Activated CD4-positive, alpha-beta T cell treated with anti-CD3 and anti-CD28 coated beads for 24 hours (primary cell): Measurements from ENCODE around the gene GLIS2.

Source experiments
- DNase-seq, 2 donors: peaks; one replicate each; pipeline ENCODE4 v3.0.0-alpha.2; 2020; ENCODE audit warnings: low read depth in 2 of 2

GLIS2 gene

GRCh38 chr16:4315186-4316107, at the start of gene GLIS2:
GLIS2 (plus strand) TSS chr16:4316067; CDS start chr16:4332281, 16,214 bp downstream.
- no peak for DNase-seq

DNA sequence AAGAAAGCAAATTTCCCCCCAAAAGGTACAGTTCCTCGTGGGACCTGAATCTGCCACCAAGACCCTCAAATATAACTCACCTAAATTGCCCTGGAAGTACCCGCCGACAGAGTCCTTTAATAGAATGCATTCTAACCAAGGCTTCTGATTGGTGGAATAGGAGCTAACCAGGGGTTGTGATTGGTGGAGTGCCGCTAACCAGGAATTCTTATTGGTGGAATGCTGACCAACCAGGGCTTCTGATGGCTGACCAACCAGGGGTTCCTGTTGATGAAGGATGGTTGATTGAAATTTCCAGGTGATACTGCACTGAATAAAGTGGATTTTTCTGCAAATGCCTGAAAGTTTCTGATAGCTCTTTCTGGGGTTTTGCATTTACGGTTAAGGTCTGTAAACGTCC, 49.5 kb upstream of the GLIS2 start:
- DNase-seq, result no peak

- DNase-seq, result no peak
These were observed 45.8 kb upstream of the GLIS2 start for GRCh38 chr16:4270091-4270490.

- DNase-seq, result no peak
These were observed 45.3 kb upstream of the GLIS2 start for GRCh38 chr16:4270595-4270994.

DNA sequence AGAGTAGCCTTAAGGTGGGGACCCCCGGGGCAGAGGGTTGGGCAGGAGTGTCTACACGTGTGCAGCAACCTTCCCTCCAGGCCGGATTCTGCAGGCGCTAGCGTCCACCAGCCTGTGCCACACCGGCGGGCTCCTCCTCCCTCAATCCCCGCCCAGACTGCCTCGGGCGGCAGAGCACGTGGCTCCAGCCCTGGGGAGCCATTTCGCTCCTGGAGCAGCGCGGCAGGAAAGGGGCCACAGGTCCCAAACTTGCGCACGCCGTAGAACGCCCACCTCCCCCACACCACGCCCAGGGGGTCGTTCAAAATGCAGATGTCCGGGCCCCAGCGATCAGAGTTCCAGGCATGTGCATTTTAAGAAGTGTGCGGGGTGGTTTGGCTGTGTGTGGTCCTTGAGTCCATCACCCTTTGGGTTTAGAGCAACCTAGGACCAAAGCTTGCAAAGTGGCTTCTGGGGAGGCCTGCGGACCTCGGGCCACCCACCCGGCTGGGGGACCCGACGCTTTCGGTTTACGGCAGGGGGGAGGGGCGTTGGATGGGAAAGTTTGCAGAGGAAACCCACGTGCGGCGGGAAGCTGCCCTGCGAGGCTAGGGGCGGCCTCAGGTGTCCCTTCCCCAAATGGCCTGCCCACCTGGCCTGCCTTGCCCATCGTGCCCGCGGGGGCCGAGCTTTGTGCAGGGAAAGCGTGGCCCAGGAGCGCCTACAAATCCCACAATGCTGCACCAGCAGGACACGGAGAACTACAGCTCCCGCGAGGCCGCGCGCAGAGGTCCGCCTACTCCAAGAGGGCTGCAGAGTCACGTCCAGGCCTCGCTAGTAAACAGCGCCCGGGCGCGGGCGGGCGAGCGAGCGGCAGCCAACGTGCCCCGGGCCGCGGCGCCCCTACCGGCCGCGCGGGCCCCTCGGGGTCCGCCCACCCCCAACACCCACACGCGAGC, 44.4 kb upstream of the GLIS2 start:
- peak; percentile 78 to 81 for DNase-seq

- DNase-seq, result no peak
These were observed 43.5 kb upstream of the GLIS2 start for GRCh38 chr16:4272114-4272956.

DNA sequence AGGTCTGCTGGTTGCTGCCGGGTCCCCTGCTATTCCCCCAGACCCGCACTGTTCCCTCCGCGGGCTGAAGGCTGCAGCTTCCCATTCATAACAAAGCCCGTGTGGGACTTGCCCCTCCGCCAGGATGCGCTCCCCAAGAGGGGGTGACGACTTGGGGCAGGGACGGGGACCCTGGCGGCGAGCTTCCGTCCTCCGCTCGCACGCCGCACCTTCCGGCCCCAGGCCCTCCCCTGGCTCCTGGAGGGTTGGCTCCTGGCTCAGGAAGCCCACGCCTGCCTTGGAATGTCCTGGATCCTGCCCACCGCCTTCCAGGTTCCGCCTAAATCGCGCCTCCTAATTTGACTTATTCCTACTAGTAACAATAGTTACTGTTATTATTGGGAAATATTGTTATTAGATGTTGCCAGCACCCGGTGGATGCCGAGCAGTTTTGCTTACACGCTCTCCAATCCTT, 42.0 kb upstream of the GLIS2 start:
- peak; percentile 33 to 41 for DNase-seq

GRCh38 chr16:4275861-4276260, 40.0 kb upstream of the GLIS2 start:
- DNase-seq, result no peak

DNA sequence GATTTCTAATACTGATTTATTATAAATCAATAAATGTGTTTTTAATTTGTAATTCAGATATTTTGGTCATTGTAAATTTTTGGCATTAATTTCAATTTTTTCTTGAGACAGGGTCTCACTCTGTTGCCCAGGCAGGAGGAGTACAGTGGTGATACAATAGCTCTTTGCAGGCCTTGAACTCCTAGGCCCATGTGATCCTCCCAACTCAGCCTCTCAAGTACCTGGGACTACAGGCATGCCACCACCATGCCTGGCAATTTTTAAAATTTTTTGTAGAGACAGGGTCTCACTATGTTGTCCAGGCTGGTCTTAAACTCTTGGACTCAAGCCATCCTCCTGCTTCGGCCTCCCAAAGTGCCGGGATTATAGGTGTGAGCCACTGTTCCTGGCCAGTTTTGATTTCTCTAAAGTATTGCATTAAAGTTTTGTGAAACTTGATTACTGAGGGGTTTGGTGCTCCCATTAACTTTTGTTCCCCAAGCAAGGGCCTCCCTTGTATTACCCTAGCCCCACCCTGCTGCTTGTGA, 37.8 kb upstream of the GLIS2 start:
- no peak for DNase-seq

- no peak for DNase-seq
These were observed 35.2 kb upstream of the GLIS2 start for GRCh38 chr16:4280625-4281024.

- no peak for DNase-seq
These were observed 32.4 kb upstream of the GLIS2 start for GRCh38 chr16:4283441-4283840.

DNA sequence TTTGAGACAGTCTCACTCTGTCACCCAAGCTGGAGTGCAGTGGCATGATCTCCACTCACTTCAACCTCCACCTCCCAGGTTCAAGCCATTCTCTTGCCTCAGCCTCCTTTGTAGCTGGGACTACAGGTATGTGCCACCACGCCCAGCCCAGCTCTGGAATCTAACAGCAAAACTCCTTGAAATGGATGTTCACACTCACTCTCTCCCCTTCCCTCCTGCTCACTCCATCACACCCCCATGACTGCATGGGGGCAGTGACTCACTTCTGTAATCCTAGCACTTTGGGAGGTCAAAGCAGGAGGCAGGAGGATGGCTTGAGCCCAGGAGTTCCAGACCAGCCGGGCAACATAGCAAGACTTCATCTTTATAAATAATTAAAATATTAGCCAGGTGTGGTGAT, 31.9 kb upstream of the GLIS2 start:
- DNase-seq, result no peak

- no peak for DNase-seq
These were observed 30.7 kb upstream of the GLIS2 start for GRCh38 chr16:4285167-4285566.

DNA sequence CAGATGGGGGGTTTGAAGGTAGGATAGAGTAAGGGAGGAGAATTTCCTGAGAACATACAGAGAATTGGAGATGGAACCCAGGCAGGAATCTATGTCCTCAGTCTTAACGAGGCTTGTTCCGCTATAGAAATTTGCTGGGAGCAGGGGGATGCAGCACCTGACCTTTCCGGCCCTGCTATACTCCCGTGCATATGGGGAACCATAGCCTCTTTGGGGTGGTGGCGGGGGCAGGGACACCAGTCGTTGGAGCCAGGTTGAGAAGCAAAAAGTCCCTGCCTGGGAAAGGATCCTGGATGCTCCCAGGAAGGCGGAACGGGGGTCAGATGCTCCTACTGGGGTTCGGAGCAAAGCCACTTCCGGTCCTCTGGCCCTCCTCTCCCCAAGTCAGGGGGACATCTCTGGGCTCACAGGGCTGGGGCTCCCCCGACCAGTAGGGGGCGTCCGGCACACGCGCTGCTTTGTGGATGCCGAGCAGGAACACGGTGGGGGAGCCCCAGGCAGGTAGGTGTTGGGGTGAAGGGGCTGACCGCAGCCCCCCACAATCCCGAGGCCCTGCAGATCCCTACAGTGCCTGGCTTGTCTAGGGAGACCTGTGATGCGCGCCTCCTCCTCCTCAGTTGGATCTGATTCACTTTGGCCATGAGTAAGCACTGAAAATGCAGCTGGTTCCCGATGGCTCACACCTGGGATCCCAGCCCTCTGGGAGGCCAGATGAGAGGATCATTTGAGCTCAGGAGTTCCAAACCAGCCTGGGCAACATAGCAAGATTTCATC, 27.5 kb upstream of the GLIS2 start:
- peak; percentile 61 to 79 for DNase-seq

DNA sequence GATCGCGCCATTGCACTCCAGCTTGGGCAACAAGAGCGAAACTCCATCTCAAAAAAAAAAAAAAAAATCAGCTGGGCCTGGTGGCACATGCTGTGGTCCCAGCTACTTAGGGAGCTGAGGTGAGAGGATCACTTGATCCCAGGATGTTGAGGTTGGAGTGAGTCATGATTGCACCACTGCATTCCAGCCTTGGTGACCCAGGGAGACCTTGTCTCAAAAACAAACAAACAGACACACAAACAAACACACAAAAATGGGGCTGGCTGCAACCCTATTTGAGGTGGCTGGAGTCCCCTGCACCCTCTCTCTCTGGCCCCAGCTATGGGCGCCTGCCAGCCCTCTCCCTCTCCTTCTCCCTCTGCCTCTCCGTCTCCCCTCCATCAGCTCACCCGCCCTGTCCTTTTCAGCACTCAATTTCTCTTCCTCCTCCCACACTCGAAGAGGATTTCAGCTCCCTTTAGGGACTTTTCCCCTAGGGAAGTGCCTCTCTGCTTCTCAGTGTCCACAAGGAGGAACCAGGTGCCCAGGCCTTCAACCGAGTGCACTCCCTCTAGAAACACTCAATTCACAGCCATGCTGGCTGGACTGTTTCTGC, 25.5 kb upstream of the GLIS2 start:
- no peak for DNase-seq

DNA sequence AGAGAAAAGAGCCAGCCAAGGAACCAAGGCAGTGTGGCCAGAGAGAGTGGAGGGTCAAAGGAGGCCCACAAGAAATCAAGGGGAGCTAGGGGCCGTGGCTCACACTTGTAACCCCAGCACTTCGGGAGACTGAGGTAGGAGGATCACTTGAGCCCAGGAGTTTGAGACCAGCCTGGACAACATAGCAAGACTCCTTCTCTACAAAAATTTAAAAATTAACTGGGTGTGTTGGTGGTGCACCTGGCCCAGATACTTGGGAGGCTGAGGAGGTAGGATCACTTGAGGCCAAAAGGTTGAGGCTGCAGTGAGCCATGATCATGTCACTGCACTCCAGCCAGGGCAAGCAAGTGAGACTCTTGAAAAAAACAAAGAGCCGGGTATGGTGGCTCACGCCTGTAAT, 24.2 kb upstream of the GLIS2 start:
- DNase-seq, result no peak

GRCh38 chr16:4293181-4293716, 22.6 kb upstream of the GLIS2 start:
- no peak for DNase-seq

DNA sequence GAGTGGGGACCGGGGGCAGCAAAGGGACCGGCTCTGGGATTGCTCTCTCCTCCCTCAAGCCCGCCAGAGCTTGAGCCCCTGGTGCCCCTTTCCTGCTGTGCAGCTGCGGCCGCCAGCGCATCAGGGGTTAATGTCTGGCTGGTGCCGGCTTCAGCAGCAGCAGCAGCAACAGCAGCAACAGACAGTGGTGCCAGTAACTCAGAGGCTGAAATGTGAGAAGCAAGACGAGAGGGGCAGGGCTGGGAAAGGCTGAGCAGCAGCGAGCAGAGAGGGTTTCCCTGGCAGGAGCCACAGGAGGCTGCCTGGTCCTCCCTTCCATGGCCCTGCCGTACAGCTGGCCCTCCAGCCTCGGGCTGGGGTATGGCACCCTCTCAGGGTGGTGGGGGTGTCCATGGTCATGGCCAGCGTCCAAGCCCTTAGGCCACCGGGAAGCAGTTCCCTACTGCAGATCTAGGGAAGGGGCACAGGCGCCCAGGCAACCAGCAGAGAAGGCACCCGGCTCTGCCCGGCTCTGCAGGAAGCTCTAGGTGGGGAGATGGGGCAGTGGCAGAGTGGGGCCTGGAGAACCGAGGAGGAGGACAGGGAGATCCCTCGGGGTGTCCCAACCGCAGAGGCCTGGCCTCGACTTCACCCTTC, 21.9 kb upstream of the GLIS2 start:
- DNase-seq, result no peak

DNA sequence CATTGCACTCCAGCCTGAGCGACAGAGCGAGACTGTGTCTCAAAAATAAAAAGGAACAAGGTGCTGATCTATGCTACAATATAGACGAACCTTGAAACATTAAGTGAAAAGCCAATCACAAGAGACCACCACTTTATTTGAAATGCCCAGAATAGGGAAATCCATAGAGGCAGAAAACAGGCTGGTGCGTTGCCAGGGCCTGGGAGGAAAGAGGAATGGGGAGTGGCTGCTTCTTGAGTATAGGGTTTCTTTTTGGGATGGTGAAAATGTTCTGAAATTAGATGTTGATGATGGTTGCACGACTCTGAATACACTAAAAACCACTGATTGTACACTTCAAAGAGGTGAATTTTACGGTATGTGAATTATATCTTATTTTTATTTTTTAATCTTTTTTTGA, 20.3 kb upstream of the GLIS2 start:
- DNase-seq, result no peak
